ENCODE measurements around the gene UQCC3. TPM values are rescaled to one million over a fixed set of nuclear protein-coding genes. Genes with fewer than 3 reads are reported as not detected.

Gene UQCC3
- total RNA-seq, 1 donor from 2014 or later: 27.9 TPM

DNA sequence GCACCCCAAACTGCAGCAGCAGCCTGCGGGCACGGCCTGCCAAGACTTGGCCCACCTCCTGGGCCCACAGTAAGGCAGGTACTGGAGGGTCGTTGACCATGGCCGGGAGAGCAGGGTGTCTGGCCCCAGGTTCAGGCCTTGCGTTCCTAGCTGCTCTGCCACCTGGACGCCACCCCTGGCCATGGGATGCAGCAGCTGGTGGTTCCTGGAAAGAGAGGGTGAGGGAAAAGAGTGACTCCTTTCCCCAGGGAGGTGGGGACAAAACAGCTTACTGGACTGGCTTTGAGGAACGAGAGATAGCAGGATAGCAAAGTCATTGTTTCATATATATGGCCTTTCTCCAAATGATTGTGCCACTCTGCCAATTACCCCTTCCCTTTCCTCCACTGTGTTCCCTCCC lies 33.9 kb downstream of the UQCC3 start:
- DNase-seq (ENCODE audit: low read depth): no peak
- TF ChIP-seq, protein P1, sequence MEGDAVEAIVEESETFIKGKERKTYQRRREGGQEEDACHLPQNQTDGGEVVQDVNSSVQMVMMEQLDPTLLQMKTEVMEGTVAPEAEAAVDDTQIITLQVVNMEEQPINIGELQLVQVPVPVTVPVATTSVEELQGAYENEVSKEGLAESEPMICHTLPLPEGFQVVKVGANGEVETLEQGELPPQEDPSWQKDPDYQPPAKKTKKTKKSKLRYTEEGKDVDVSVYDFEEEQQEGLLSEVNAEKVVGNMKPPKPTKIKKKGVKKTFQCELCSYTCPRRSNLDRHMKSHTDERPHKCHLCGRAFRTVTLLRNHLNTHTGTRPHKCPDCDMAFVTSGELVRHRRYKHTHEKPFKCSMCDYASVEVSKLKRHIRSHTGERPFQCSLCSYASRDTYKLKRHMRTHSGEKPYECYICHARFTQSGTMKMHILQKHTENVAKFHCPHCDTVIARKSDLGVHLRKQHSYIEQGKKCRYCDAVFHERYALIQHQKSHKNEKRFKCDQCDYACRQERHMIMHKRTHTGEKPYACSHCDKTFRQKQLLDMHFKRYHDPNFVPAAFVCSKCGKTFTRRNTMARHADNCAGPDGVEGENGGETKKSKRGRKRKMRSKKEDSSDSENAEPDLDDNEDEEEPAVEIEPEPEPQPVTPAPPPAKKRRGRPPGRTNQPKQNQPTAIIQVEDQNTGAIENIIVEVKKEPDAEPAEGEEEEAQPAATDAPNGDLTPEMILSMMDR (conservative IDR thresholded peaks at IDR 0.05; ENCODE audit: low read depth, low read length): peak; percentile 20
- H3K4me3 ChIP-seq (ENCODE audit: low read depth, low read length): peak overlapping the region; percentile 77

DNA sequence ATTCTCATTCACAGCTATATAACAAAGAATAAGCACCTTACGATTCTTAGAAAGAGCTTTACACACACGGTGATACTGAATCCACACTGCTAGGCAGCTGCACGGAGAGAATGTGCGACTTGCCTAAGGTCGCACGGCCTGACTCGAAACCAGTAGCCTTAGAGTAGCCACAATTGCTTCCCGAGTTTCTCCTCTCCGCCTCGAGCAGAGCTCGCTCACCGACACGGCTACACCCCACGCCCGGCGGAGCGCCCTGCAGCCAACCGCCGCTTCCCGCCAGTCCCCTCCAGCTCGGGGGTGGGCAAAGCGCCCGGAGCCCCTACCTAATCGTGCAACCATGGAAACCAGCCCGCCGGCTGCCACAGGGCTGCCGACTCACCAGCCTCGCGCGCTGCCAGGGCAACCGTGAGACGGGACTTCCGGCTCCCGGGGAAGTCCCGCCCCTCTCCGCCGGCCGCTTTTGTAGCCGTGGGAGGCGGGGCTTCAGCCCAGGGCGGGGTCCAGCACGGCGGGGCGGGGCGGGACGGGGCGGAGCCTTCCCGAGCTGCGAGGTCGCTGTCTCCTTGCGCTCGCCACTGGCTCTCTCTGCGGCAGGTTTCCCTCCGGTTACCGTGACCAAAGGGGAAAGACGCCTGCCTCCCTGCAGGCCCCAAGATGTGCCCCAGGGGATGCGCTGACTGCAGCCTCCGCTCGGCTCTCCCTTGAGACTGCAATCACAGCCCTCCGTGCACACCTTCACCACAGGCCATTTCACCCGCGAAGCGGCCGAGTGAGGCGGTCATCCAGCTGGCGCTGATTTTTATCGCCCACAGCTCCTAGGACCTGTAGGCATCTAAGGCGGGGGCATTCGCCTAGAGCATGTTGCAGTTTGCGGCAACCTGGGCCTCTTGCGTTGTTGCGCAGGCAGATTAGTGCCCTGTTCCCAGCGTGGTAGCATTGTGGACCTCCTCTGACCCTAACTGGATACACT lies 34.7 kb downstream of the UQCC3 start:
- TF ChIP-seq, protein P1 (conservative IDR thresholded peaks at IDR 0.05; ENCODE audit: low read depth, low read length): no peak
- peak overlapping the region; percentile 77 for H3K4me3 ChIP-seq (ENCODE audit: low read depth, low read length)
- no peak for DNase-seq (ENCODE audit: low read depth)

DNA sequence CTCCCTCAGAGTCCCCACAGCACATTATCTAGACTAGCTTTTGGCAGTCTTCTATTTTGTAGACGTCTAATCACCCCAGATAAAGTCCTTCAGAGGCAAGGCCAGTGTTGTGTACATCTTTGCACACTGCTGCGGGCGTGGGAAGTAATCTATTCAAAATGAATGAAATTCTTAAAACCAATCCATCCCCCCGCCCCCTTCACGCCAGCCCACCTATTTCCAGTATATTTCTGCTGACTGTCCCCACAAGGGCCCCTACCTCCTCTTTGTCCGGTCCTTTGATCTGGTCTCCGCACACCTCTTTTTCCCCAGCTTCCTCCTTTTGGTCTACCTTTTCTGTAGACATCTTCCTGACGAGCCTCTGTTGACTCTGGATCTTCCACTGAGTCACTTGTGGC lies 35.4 kb downstream of the UQCC3 start:
- TF ChIP-seq, protein P1 (conservative IDR thresholded peaks at IDR 0.05; ENCODE audit: low read depth, low read length): no peak
- peak overlapping the region; percentile 77 for H3K4me3 ChIP-seq (ENCODE audit: low read depth, low read length)
- no peak for DNase-seq (ENCODE audit: low read depth)

DNA sequence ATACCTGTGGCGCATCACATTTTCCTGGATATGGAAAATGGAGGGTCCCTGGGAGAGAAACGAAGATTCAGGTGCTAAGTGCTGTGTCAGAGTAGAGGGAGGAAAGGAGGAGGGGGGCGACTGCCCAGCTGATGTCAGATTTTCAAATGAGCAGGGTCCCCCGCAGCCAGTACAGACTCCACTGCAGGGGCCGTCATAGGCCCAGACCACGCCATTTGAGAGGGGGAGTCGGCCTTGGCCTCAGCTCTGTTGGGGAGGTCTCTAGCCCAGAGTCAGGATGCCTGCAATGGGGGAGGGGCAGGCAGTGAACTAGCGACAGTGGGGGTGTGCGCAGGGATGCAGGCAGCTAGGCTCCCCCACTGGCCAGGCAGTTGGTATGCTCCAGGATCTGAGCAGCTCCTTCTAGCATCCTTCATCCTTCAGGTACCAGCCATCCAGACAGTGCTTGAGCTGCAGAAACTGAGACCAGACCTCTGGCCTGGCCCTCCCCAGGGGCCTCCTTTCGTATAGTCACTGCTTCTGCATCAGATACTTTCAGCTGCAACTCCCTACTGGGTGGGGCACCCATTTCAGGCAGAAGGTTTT lies 35.9 kb downstream of the UQCC3 start, which contains the start of the genes BSCL2 and GNG3:
TSS of gene BSCL2 (minus strand) at position 148 of the 585 bp plus-strand sequence. CDS start 229 bp downstream, outside the sequence.
TSS of gene GNG3 (plus strand) at position 400 of the 585 bp plus-strand sequence. CDS start 620 bp downstream, outside the sequence.
- DNase-seq (ENCODE audit: low read depth): no peak
- TF ChIP-seq, protein P1 (conservative IDR thresholded peaks at IDR 0.05; ENCODE audit: low read depth, low read length): no peak
- peak within 1 kb of the TSS; percentile 77 for H3K4me3 ChIP-seq (ENCODE audit: low read depth, low read length)

DNA sequence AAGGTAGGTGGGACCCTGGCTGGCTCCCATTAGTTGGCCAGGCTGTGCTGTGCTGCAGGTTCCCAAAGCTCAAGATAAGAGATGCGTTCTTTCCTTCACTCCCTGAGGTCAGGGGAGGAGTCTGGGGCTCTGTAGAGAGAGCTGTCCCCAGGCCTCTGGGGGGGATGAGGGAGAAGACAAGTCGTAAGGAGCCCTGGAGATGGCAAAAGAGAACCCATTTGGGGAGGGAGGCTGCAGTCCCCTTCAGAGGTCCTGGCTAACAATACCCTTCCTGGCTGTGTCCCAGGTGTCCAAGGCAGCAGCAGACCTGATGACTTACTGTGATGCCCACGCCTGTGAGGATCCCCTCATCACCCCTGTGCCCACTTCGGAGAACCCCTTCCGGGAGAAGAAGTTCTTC lies 36.9 kb downstream of the UQCC3 start:
- H3K4me3 ChIP-seq (ENCODE audit: low read depth, low read length): peak overlapping the region; percentile 62
- DNase-seq (ENCODE audit: low read depth): no peak
- TF ChIP-seq, protein P1 (conservative IDR thresholded peaks at IDR 0.05; ENCODE audit: low read depth, low read length): no peak

DNA sequence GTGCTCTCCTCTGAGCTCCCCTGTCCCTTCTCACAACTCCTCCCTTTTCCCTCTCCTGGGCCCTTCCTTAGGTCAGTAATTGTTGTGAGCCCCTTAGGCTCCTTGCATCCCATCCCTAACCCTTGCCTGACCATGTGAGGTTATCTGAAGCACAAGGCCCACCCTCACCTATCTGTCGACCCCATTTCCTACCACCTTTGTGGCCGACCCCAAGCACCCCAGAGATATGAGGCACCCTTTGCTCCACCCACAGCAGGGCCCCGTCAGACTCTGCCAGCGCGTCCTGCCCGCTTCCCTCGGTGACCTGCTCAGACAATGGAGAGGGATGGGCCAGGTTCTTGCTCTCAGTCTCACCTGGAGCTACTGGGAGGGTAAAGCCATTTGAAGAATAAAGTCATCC lies 37.3 kb downstream of the UQCC3 start:
- TF ChIP-seq, protein P1 (conservative IDR thresholded peaks at IDR 0.05; ENCODE audit: low read depth, low read length): no peak
- peak overlapping the region; percentile 62 for H3K4me3 ChIP-seq (ENCODE audit: low read depth, low read length)

More for the DNA sequence above, 37.3 kb downstream of the UQCC3 start:
- DNase-seq (ENCODE audit: low read depth): no peak
